Nephron (organoid): ENCODE data around the gene CD151.

ENCODE experiments used
- H3K27ac Mint-ChIP-seq, 3 experiments: 2 replicates each; pipeline ENCODE4 v1.8.0; 2020; ENCODE audit warnings: mixed read lengths in 3 of 3, mild to moderate bottlenecking in 2 of 3, moderate library complexity in 1 of 3
- H3K27me3 Mint-ChIP-seq: 2 replicates; pipeline ENCODE4 v1.8.0; 2021; ENCODE audit warnings: low read depth, mild to moderate bottlenecking, moderate library complexity, mixed read lengths
- H3K36me3 Mint-ChIP-seq: 2 replicates; pipeline ENCODE4 v1.8.0; 2020; ENCODE audit warnings: low read depth, mixed read lengths
- H3K4me1 Mint-ChIP-seq: 2 replicates; pipeline ENCODE4 v1.8.0; 2020; ENCODE audit warnings: mixed read lengths
- H3K4me3 Mint-ChIP-seq, 3 experiments: 2 replicates each; pipeline ENCODE4 v1.8.0; 2020; ENCODE audit warnings: mild to moderate bottlenecking in 3 of 3, mixed read lengths in 3 of 3, moderate library complexity in 2 of 3
- H3K9me3 Mint-ChIP-seq: 2 replicates; pipeline ENCODE4 v1.8.0; 2020; ENCODE audit warnings: mixed read lengths
- CTCF ChIP-seq, 3 experiments: fragments of 200-600 bp; sonication (generic); IDR thresholded peaks; one replicate each; pipeline ENCODE4 v1.5.0; 2021; ENCODE audit warnings: antibody characterized with exemption in 3 of 3; ENCODE audit not compliant: unreplicated experiment in 3 of 3

CD151 gene

GRCh38 chr11:821512-822371, 11.0 kb upstream of the CD151 start:
- Mint-ChIP-seq H3K27me3 (peaks cover 15% of the 10 kb centered on the region), H3K9me3 (no peaks in the 10 kb centered on the region), H3K4me3 (peak overlapping the region; percentile 61 to 73 (median 69)), H3K4me1 (peaks cover 9% of the 10 kb centered on the region), H3K27ac (no peak overlapping the region), H3K36me3 (peaks cover 8% of the 10 kb centered on the region)
- TF ChIP-seq CTCF (IDR thresholded peaks at IDR 0.05; ENCODE audit: unreplicated experiment in 3 of 3) = no peak

- H3K36me3 Mint-ChIP-seq = peaks cover 8% of the 10 kb centered on the region
- no peak for TF ChIP-seq CTCF (IDR thresholded peaks at IDR 0.05; ENCODE audit: unreplicated experiment in 3 of 3)
- H3K27me3 Mint-ChIP-seq = peaks cover 24% of the 10 kb centered on the region
- peaks cover 18% of the 10 kb centered on the region for H3K4me1 Mint-ChIP-seq
- H3K4me3 Mint-ChIP-seq = no peak overlapping the region
- no peaks in the 10 kb centered on the region for H3K9me3 Mint-ChIP-seq
- H3K27ac Mint-ChIP-seq = no peak overlapping the region
Measured at GRCh38 chr11:823441-824291, 9.1 kb upstream of the CD151 start.

GRCh38 chr11:824292-824880, 8.4 kb upstream of the CD151 start:
- no peak overlapping the region for H3K27ac Mint-ChIP-seq
- H3K27me3 Mint-ChIP-seq = peaks cover 31% of the 10 kb centered on the region
- H3K4me3 Mint-ChIP-seq = no peak overlapping the region
- TF ChIP-seq CTCF (IDR thresholded peaks at IDR 0.05; ENCODE audit: unreplicated experiment in 3 of 3) = no peak
- peaks cover 8% of the 10 kb centered on the region for H3K36me3 Mint-ChIP-seq
- H3K4me1 Mint-ChIP-seq = peaks cover 24% of the 10 kb centered on the region
- no peaks in the 10 kb centered on the region for H3K9me3 Mint-ChIP-seq

GRCh38 chr11:824942-825341, 7.8 kb upstream of the CD151 start:
- H3K27me3 Mint-ChIP-seq = peaks cover 34% of the 10 kb centered on the region
- no peak for TF ChIP-seq CTCF (IDR thresholded peaks at IDR 0.05; ENCODE audit: unreplicated experiment in 3 of 3)
- H3K9me3 Mint-ChIP-seq = no peaks in the 10 kb centered on the region
- H3K4me3 Mint-ChIP-seq = peak overlapping the region; percentile 10 to 46 (median 34)
- H3K36me3 Mint-ChIP-seq = peaks cover 8% of the 10 kb centered on the region
- no peak overlapping the region for H3K27ac Mint-ChIP-seq
- peaks cover 27% of the 10 kb centered on the region for H3K4me1 Mint-ChIP-seq

- Mint-ChIP-seq H3K4me1 (peaks cover 27% of the 10 kb centered on the region), H3K27ac (no peak overlapping the region), H3K36me3 (peaks cover 8% of the 10 kb centered on the region), H3K4me3 (peak overlapping the region; percentile 34 to 46 (median 44)), H3K9me3 (no peaks in the 10 kb centered on the region), H3K27me3 (peaks cover 34% of the 10 kb centered on the region)
- no peak for TF ChIP-seq CTCF (IDR thresholded peaks at IDR 0.05; ENCODE audit: unreplicated experiment in 3 of 3)
Measured at GRCh38 chr11:825366-826226, 7.2 kb upstream of the CD151 start.
